IMR-90 (cell line): Measurements from ENCODE around the gene TACC2. TPM values are rescaled to one million over a fixed set of nuclear protein-coding genes. Genes with fewer than 3 reads are reported as not detected.

Source experiments
- ATAC-seq: fragments of 200-7000 bp; cut with Tn5 transposase; 2 replicates; pipeline ENCODE4 v1.9.1; 2020; ENCODE audit warnings: low read depth, mild to moderate bottlenecking, moderate library complexity
- BruUV-seq: library from RNA; stranded (reverse); fragments of 400-500 nt; replicated peaks from 2 replicates; lab custom pipeline; 2021; lab: Mats Ljungman, UMichigan
- CTCF ChIA-PET: fragments of 300-600 bp; formaldehyde crosslinking; extraction: SDS; loops from one replicate; lab custom pipeline; 2021; ENCODE audit warnings: antibody characterized with exemption; lab: Yijun Ruan, JAX
- POLR2A ChIA-PET: fragments of 300-600 bp; sonication (Branson Sonifier 250); formaldehyde crosslinking; loops from one replicate; lab custom pipeline; 2022; ENCODE audit warnings: antibody characterized with exemption; ENCODE audit not compliant: unreplicated experiment; lab: Charles Lee
- DNase-seq: peaks from one replicate; pipeline ENCODE4 v3.0.0; 2013
- H2AFZ ChIP-seq: replicated peaks from 2 replicates; pipeline ENCODE3; 2013; ENCODE audit warnings: low read length, mild to moderate bottlenecking; ENCODE audit not compliant: poor library complexity
- H2AK5ac ChIP-seq: 2 replicates; pipeline ENCODE4 v1.6.1; 2013; ENCODE audit warnings: low read depth, low read length, inconsistent platforms
- H2AK9ac ChIP-seq: replicated peaks from 2 replicates; pipeline ENCODE3; 2013; ENCODE audit warnings: mild to moderate bottlenecking, low read depth, low read length, moderate library complexity; ENCODE audit not compliant: poor library complexity
- H2BK120ac ChIP-seq: 2 replicates; pipeline ENCODE4 v1.6.1; 2013; ENCODE audit warnings: low read depth, low read length, inconsistent platforms
- H2BK15ac ChIP-seq: 3 replicates; pipeline ENCODE4 v1.6.1; 2013; ENCODE audit warnings: low read depth, low read length, inconsistent platforms
- H2BK20ac ChIP-seq: 2 replicates; pipeline ENCODE4 v1.6.1; 2013; ENCODE audit warnings: low read depth, mild to moderate bottlenecking, inconsistent platforms, low read length, moderate library complexity
- H2BK5ac ChIP-seq: 2 replicates; pipeline ENCODE4 v1.6.1; 2013; ENCODE audit warnings: mild to moderate bottlenecking, low read depth, low read length, inconsistent platforms; ENCODE audit not compliant: poor library complexity, severe bottlenecking
- H3K14ac ChIP-seq: replicated peaks from 2 replicates; pipeline ENCODE4 v1.6.1; 2013; ENCODE audit warnings: low read depth, low read length, inconsistent platforms
- H3K18ac ChIP-seq: 2 replicates; pipeline ENCODE4 v1.6.1; 2013; ENCODE audit warnings: low read depth, low read length, control low read depth
- H3K23ac ChIP-seq: 2 replicates; pipeline ENCODE4 v1.6.1; 2013; ENCODE audit warnings: low read depth, low read length, inconsistent platforms
- H3K27ac ChIP-seq: 2 replicates; pipeline ENCODE4 v1.5.1; 2013; ENCODE audit warnings: mild to moderate bottlenecking, control low read depth, low read length; ENCODE audit not compliant: insufficient read depth
- H3K27me3 ChIP-seq: 2 replicates; pipeline ENCODE4 v1.6.1; 2013; ENCODE audit warnings: low read length; ENCODE audit not compliant: control insufficient read depth, insufficient read depth
- H3K36me3 ChIP-seq: 2 replicates; pipeline ENCODE4 v1.6.1; 2013; ENCODE audit warnings: low read length, mixed read lengths; ENCODE audit not compliant: control insufficient read depth, insufficient read depth
- H3K4ac ChIP-seq: 2 replicates; pipeline ENCODE4 v1.6.1; 2013; ENCODE audit warnings: low read depth, low read length, inconsistent platforms
- H3K4me1 ChIP-seq: 2 replicates; pipeline ENCODE4 v1.6.1; 2013; ENCODE audit warnings: low read length, mixed read lengths; ENCODE audit not compliant: control insufficient read depth, insufficient read depth
- H3K4me2 ChIP-seq: 2 replicates; pipeline ENCODE4 v1.6.1; 2013; ENCODE audit warnings: low read depth, mild to moderate bottlenecking, control low read depth, low read length, moderate library complexity
- H3K4me3 ChIP-seq: 2 replicates; pipeline ENCODE4 v1.5.1; 2013; ENCODE audit warnings: low read depth, mild to moderate bottlenecking, control low read depth, low read length, moderate library complexity; ENCODE audit not compliant: insufficient read depth
- H3K56ac ChIP-seq: 2 replicates; pipeline ENCODE4 v1.6.1; 2013; ENCODE audit warnings: low read length, inconsistent platforms; ENCODE audit not compliant: insufficient read depth; ENCODE audit errors: extremely low read depth
- H3K79me1 ChIP-seq, 2 experiments: 2 replicates each; pipeline ENCODE4 v1.6.1; 2013; ENCODE audit warnings: low read length in 2 of 2, inconsistent platforms in 1 of 2, low read depth in 1 of 2
- H3K9ac ChIP-seq: 2 replicates; pipeline ENCODE4 v1.6.1; 2013; ENCODE audit warnings: low read depth, low read length, control low read depth
- H3K9me1 ChIP-seq: 2 replicates; pipeline ENCODE4 v1.6.1; 2013; ENCODE audit warnings: low read length, inconsistent platforms; ENCODE audit not compliant: insufficient read depth
- H3K9me3 ChIP-seq: 2 replicates; pipeline ENCODE4 v1.6.1; 2013; ENCODE audit warnings: low read length; ENCODE audit not compliant: control insufficient read depth, insufficient read depth
- H4K20me1 ChIP-seq: 2 replicates; pipeline ENCODE4 v1.6.1; 2013; ENCODE audit warnings: low read length, inconsistent platforms; ENCODE audit not compliant: insufficient read depth
- H4K5ac ChIP-seq: 2 replicates; pipeline ENCODE4 v1.6.1; 2013; ENCODE audit warnings: mild to moderate bottlenecking, low read depth, low read length, control low read depth
- H4K8ac ChIP-seq, 2 experiments: 2 replicates each; pipeline ENCODE4 v1.6.1; 2013; ENCODE audit warnings: low read depth in 2 of 2, low read length in 2 of 2, control low read depth in 1 of 2, inconsistent platforms in 1 of 2
- H4K91ac ChIP-seq: 2 replicates; pipeline ENCODE4 v1.6.1; 2013; ENCODE audit warnings: low read depth, low read length, inconsistent platforms; ENCODE audit not compliant: insufficient read depth
- BHLHE40 ChIP-seq: fragments of 150-350 bp; IDR thresholded peaks from 2 replicates; pipeline ENCODE4 v1.6.1; 2016; ENCODE audit warnings: mild to moderate bottlenecking, low read depth, low read length
- CEBPB ChIP-seq: IDR thresholded peaks from 2 replicates; pipeline ENCODE4 v1.6.1; 2012; ENCODE audit warnings: low read depth, low read length, improper control_type of control experiment
- CHD1 ChIP-seq: IDR thresholded peaks from 2 replicates; pipeline ENCODE4 v1.6.1; 2012; ENCODE audit warnings: low read depth, low read length, improper control_type of control experiment
- ELK1 ChIP-seq: fragments of 150-350 bp; IDR thresholded peaks from 2 replicates; pipeline ENCODE4 v1.6.1; 2016; ENCODE audit warnings: low read depth, mild to moderate bottlenecking, low read length, moderate library complexity, borderline replicate concordance
- FOS ChIP-seq: fragments of 150-350 bp; IDR thresholded peaks from 2 replicates; pipeline ENCODE4 v1.6.1; 2016; ENCODE audit warnings: low read depth, low read length
- MAFK ChIP-seq: IDR thresholded peaks from 2 replicates; pipeline ENCODE4 v1.6.1; 2012; ENCODE audit warnings: low read depth, low read length, improper control_type of control experiment
- MAZ ChIP-seq: IDR thresholded peaks from 2 replicates; pipeline ENCODE4 v1.6.1; 2012; ENCODE audit warnings: low read depth, mild to moderate bottlenecking, low read length, improper control_type of control experiment, moderate library complexity, borderline replicate concordance
- MXI1 ChIP-seq: IDR thresholded peaks from 2 replicates; pipeline ENCODE4 v1.6.1; 2012; ENCODE audit warnings: low read depth, mild to moderate bottlenecking, low read length, moderate library complexity, borderline replicate concordance
- NFE2L2 ChIP-seq: fragments of 150-350 bp; IDR thresholded peaks from 2 replicates; pipeline ENCODE4 v1.6.1; 2016; ENCODE audit warnings: low read depth, mild to moderate bottlenecking, low read length
- POLR2A ChIP-seq: IDR thresholded peaks from 2 replicates; pipeline ENCODE4 v1.6.1; 2012; ENCODE audit warnings: mild to moderate bottlenecking, low read depth, low read length
- RAD21 ChIP-seq: IDR thresholded peaks from 2 replicates; pipeline ENCODE4 v1.6.1; 2012; ENCODE audit warnings: low read length, improper control_type of control experiment
- RCOR1 ChIP-seq: IDR thresholded peaks from 2 replicates; pipeline ENCODE4 v1.6.1; 2012; ENCODE audit warnings: mild to moderate bottlenecking, low read length, improper control_type of control experiment; ENCODE audit not compliant: insufficient replicate concordance
- RFX5 ChIP-seq: IDR thresholded peaks from 2 replicates; pipeline ENCODE4 v1.8.0; 2012; ENCODE audit warnings: low read depth, mild to moderate bottlenecking, low read length, moderate library complexity
- SMC3 ChIP-seq: fragments of 150-350 bp; IDR thresholded peaks from 2 replicates; pipeline ENCODE4 v1.6.1; 2016; ENCODE audit warnings: low read depth, mild to moderate bottlenecking, antibody characterized with exemption, low read length, moderate library complexity
- WGBS, 2 experiments: methylation state at CpG; one replicate each; pipeline versions ENCODE4 v1.1.5 to v1.1.7; 2013; ENCODE audit warnings: missing lambda C conversion rate in 2 of 2; ENCODE audit not compliant: insufficient read length in 1 of 2; ENCODE audit errors: extremely low coverage in 2 of 2; 5-methylcytosine and 5-hydroxymethylcytosine counted together
- dilution Hi-C: fragments of 300-500 bp; cut with HindIII; formaldehyde crosslinking; loops from one replicate; pipeline ENCODE4 v1.14.3; 2018; ENCODE audit warnings: low sequenced_read_pairs; ENCODE audit not compliant: unreplicated experiment
- in situ Hi-C: fragments of 300-500 bp; cut with MboI; formaldehyde crosslinking; loops from 3 replicates; pipeline ENCODE4 v1.14.3; 2019; ENCODE audit warnings: low sequenced_read_pairs, inconsistent platforms, mixed read lengths
- intact Hi-C: fragments of 100-400 bp; cut with micrococcal nuclease; formaldehyde crosslinking; loops from 2 replicates; pipeline ENCODE4 v1.10.0; 2022
- polyA plus RNA-seq, 3 experiments: library from polyadenylated mRNA; depleted of rRNA; stranded (reverse); fragments of >200 nt; gene quantifications; 2 replicates each; pipeline ENCODE4 v1.2.3, GENCODE V29; 2012; ENCODE audit warnings: low replicate concordance in 1 of 3
- total RNA-seq: library from RNA; depleted of rRNA; stranded (reverse); fragments of >200 nt; gene quantifications from 2 replicates; pipeline ENCODE4 v1.2.3, GENCODE V29; 2012
- TF ChIP-seq, protein P1 (sequence below): conservative IDR thresholded peaks from 2 replicates; pipeline ENCODE4 v1.5.1; 2012; ENCODE audit warnings: mild to moderate bottlenecking, low read depth, low read length, improper control_type of control experiment
- TF ChIP-seq, protein P2 (sequence below): fragments of 150-350 bp; IDR thresholded peaks from 2 replicates; pipeline ENCODE4 v1.6.1; 2017; ENCODE audit warnings: mild to moderate bottlenecking, antibody characterized with exemption, low read length, low read depth

TACC2 gene
- total and polyA plus RNA-seq, 2 of the 4 experiments (the other 2 are of a cell fraction), result 2.9 to 15.4 TPM

DNA sequence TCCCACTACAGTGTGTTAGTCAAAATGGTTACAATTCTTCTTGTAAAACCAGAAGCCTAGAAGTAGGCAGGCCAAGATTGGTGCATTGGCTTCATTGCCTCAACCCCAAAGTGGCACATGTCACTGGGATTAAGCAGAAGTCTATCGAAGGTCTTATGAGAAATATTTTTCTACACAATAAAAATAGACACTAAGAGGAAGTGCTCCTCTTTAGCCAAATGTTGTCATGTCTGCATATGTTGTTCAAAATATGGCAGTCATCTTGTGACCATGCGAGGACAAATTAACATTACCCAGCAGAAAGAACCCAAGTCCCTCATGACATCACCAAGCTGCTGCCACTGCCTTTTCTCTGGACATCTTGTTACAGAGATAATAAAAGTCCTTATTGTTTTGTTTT, 7.6 kb upstream of the TACC2 start:
- H2BK20ac ChIP-seq, result no peak overlapping the region
- H4K91ac ChIP-seq, result no peak overlapping the region
- intact Hi-C loops, result no loop called here
- no peaks in the 10 kb centered on the region for H3K9me1 ChIP-seq
- ATAC-seq, result no peak
- H3K4me2 ChIP-seq, result no peak overlapping the region
- H3K79me1 ChIP-seq, result no peaks in the 10 kb centered on the region
- no peak for DNase-seq
- H4K20me1 ChIP-seq, result no peaks in the 10 kb centered on the region
- ChIA-PET POLR2A (no interaction called here), CTCF (no interaction called here)
- in situ Hi-C loops, result no loop called here
- H3K9ac ChIP-seq, result no peak overlapping the region
- no peaks in the 10 kb centered on the region for H3K4me1 ChIP-seq
- H3K27me3 ChIP-seq, result no peaks in the 10 kb centered on the region
- no peak overlapping the region for H3K4ac ChIP-seq
- no peak overlapping the region for H2BK15ac ChIP-seq
- dilution Hi-C loops, result no loop called here
- TF ChIP-seq CHD1 (no peak), BHLHE40 (no peak), RAD21 (no peak), NFE2L2 (no peak), RFX5 (no peak), POLR2A (no peak), MXI1 (no peak), CEBPB (no peak), SMC3 (no peak), RCOR1 (no peak), MAFK (no peak), MAZ (no peak), FOS (no peak), ELK1 (no peak)
- TF ChIP-seq, protein P1, sequence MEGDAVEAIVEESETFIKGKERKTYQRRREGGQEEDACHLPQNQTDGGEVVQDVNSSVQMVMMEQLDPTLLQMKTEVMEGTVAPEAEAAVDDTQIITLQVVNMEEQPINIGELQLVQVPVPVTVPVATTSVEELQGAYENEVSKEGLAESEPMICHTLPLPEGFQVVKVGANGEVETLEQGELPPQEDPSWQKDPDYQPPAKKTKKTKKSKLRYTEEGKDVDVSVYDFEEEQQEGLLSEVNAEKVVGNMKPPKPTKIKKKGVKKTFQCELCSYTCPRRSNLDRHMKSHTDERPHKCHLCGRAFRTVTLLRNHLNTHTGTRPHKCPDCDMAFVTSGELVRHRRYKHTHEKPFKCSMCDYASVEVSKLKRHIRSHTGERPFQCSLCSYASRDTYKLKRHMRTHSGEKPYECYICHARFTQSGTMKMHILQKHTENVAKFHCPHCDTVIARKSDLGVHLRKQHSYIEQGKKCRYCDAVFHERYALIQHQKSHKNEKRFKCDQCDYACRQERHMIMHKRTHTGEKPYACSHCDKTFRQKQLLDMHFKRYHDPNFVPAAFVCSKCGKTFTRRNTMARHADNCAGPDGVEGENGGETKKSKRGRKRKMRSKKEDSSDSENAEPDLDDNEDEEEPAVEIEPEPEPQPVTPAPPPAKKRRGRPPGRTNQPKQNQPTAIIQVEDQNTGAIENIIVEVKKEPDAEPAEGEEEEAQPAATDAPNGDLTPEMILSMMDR, result no peak
- TF ChIP-seq, protein P2, sequence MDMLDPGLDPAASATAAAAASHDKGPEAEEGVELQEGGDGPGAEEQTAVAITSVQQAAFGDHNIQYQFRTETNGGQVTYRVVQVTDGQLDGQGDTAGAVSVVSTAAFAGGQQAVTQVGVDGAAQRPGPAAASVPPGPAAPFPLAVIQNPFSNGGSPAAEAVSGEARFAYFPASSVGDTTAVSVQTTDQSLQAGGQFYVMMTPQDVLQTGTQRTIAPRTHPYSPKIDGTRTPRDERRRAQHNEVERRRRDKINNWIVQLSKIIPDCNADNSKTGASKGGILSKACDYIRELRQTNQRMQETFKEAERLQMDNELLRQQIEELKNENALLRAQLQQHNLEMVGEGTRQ, result no peak
- no peak overlapping the region for H3K14ac ChIP-seq
- H2BK120ac ChIP-seq, result no peak overlapping the region
- H3K9me3 ChIP-seq, result peaks cover 7% of the 10 kb centered on the region
- no peak overlapping the region for H2AK5ac ChIP-seq
- no TSS peak for BruUV-seq
- no peak overlapping the region for H3K23ac ChIP-seq
- H2AK9ac ChIP-seq, result no peak overlapping the region
- WGBS, 2 experiments, result no CpG with 5 or more reads among the region's 2 CpGs
- no peak overlapping the region for H3K56ac ChIP-seq
- H3K4me3 ChIP-seq, result no peak overlapping the region
- no peak overlapping the region for H3K27ac ChIP-seq
- no peak overlapping the region for H3K18ac ChIP-seq
- no peak overlapping the region for H4K8ac ChIP-seq
- no peak overlapping the region for H2AFZ ChIP-seq
- no peak overlapping the region for H2BK5ac ChIP-seq
- no peak overlapping the region for H4K5ac ChIP-seq
- H3K36me3 ChIP-seq, result no peaks in the 10 kb centered on the region
